Adrenal gland (tissue), 5 donors: ENCODE measurements around the gene TLE3.

Experiments
- POLR2A ChIP-seq, 2 donors: fragments of 450-650 bp; IDR thresholded peaks; one replicate each; pipeline ENCODE4 v1.6.1; 2017; ENCODE audit warnings: antibody characterized with exemption in 2 of 2, mild to moderate bottlenecking in 2 of 2, moderate library complexity in 1 of 2
- TF ChIP-seq, protein P1 (sequence below), 6 experiments: fragments of 450-650 bp in 4 of 6; fragments of 200-600 bp in 2 of 6; sonication (generic) in 1 of 6; IDR thresholded peaks; 1 replicate in 5 of 6; 2 replicates in 1 of 6; pipeline versions ENCODE4 v1.5.1 to v1.8.0; 2016 to 2021; ENCODE audit warnings: antibody characterized with exemption in 6 of 6, mild to moderate bottlenecking in 2 of 6, moderate library complexity in 1 of 6
- donor health status: DM: no; HTN: no; CAD: no.

DNA sequence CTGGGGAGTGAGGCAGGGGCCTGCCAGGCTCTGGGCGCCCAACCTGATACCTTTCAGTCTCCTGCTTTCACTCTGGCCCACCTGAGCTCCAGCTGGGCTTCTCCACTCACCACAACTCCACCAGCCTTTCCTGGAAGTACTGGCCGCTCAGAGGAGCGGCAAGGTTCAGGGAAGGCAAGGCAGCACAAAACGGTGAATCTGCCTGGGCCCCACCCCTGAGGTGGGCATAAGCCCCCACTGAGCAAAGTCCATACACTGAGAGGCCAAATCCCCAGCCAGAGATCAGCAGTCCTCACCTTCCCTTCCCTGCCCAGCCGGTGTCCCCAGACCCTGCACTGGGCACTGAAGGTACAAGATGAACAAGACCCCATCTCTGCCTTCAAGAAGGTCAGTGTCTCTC lies 70.7 kb downstream of the TLE3 start:
- TF ChIP-seq POLR2A (IDR thresholded peaks at IDR 0.05), result no peak
- TF ChIP-seq, protein P1, sequence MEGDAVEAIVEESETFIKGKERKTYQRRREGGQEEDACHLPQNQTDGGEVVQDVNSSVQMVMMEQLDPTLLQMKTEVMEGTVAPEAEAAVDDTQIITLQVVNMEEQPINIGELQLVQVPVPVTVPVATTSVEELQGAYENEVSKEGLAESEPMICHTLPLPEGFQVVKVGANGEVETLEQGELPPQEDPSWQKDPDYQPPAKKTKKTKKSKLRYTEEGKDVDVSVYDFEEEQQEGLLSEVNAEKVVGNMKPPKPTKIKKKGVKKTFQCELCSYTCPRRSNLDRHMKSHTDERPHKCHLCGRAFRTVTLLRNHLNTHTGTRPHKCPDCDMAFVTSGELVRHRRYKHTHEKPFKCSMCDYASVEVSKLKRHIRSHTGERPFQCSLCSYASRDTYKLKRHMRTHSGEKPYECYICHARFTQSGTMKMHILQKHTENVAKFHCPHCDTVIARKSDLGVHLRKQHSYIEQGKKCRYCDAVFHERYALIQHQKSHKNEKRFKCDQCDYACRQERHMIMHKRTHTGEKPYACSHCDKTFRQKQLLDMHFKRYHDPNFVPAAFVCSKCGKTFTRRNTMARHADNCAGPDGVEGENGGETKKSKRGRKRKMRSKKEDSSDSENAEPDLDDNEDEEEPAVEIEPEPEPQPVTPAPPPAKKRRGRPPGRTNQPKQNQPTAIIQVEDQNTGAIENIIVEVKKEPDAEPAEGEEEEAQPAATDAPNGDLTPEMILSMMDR (IDR thresholded peaks at IDR 0.05), result no peak
